ENCODE results near the gene RFX3. TPM values are rescaled to one million over a fixed set of nuclear protein-coding genes. Genes with fewer than 3 reads are reported as not detected.

RFX3 gene
- total RNA-seq, 1 experiment from 2014 or later = 3.7 TPM

- H3K4me3 ChIP-seq (ENCODE audit: insufficient read depth, low read depth, low read length) = no peak overlapping the region
- H3K27me3 ChIP-seq (ENCODE audit: control insufficient read depth, insufficient read depth, low read length) = no peaks in the 10 kb centered on the region
- DNase-seq = no peak
- no peaks in the 10 kb centered on the region for H3K36me3 ChIP-seq (replicated peaks; ENCODE audit: control insufficient read depth, insufficient read depth, low read length)
Measured at GRCh38 chr9:3214741-3215140, 311.1 kb downstream of the RFX3 start.

DNA sequence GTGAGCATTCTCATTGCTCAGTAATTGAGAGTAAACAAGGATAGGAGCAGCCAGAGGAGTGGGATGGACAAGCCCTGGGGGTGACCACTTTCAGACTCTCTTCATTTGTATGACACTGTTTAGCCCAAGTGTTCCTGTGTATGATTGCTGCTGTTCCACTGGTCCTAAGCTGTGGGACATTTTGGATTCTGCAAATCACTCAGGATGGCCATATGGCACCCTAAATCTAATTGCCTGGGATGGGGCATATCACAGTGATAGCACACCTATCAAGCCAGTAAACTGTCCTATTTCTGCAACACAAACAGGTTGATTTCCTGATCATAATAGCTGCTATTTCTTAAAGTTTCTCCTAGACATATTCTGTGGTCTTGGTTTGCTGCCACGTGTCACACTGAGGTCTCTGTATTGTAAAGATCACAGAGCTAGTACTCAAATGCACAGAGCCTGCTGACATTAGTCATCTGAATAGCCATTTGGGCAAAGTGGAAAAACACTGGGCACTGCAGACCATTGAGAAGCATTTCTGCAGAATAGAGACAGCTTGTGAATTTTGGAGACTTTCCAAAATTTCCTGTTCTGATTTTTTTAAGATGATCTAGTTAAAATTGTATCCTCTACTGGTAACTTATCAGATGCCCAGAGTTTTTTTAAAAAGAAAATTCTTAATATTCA lies 320.2 kb downstream of the RFX3 start:
- Histone ChIP-seq H3K36me3 (replicated peaks; ENCODE audit: control insufficient read depth, insufficient read depth, low read length) (no peaks in the 10 kb centered on the region), H3K27me3 (ENCODE audit: control insufficient read depth, insufficient read depth, low read length) (no peaks in the 10 kb centered on the region), H3K4me3 (ENCODE audit: insufficient read depth, low read depth, low read length) (no peak overlapping the region)
- no peak for DNase-seq

- Histone ChIP-seq H3K36me3 (replicated peaks; ENCODE audit: control insufficient read depth, insufficient read depth, low read length) (no peaks in the 10 kb centered on the region), H3K4me3 (ENCODE audit: insufficient read depth, low read depth, low read length) (no peak overlapping the region), H3K27me3 (ENCODE audit: control insufficient read depth, insufficient read depth, low read length) (no peaks in the 10 kb centered on the region)
- no peak for DNase-seq
Measured at GRCh38 chr9:3200331-3200774, 325.4 kb downstream of the RFX3 start.

DNA sequence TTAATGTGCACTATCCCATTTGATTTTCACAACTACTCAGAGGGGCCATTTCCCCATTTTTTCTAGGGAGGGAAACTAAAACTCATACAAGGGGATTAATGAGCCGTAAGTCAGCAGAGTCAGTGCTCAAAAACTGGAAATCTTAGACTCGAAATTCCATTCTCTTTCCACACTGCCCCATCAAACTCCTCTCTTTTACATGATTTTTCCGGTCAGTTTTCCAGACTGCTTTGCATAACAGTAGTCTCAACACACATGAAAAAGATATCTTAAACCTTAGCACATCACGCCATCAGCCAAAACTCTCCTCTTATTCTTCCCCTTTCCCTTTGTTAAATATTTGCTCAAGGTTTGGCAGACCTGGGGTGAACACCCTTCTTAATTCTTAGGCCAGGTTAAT lies 332.0 kb downstream of the RFX3 start:
- Histone ChIP-seq H3K36me3 (replicated peaks; ENCODE audit: control insufficient read depth, insufficient read depth, low read length) (no peaks in the 10 kb centered on the region), H3K4me3 (ENCODE audit: insufficient read depth, low read depth, low read length) (no peak overlapping the region), H3K27me3 (ENCODE audit: control insufficient read depth, insufficient read depth, low read length) (no peaks in the 10 kb centered on the region)
- DNase-seq = no peak

DNA sequence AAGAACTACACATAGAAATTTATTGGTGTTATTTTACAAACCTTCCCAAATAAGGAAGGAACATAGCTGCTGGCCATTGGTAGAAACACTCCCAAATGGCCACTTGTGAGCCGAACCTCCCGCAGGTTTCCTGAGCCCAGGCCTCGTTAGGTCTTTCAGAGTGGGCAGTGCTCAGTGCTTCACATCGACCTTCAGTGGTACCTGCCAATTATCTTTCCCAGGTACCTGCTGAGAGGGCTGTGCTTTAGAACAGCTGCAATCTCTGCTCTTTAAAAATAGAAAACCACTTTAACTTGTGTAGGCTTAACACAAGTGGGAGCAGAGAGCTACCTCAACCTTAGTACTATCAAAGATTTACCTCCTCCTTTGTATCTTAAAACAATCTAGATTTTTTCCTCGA lies 334.1 kb downstream of the RFX3 start:
- Histone ChIP-seq H3K36me3 (replicated peaks; ENCODE audit: control insufficient read depth, insufficient read depth, low read length) (no peaks in the 10 kb centered on the region), H3K27me3 (ENCODE audit: control insufficient read depth, insufficient read depth, low read length) (no peaks in the 10 kb centered on the region), H3K4me3 (ENCODE audit: insufficient read depth, low read depth, low read length) (no peak overlapping the region)
- no peak for DNase-seq

GRCh38 chr9:3189113-3189861 lies 336.5 kb downstream of the RFX3 start:
- Histone ChIP-seq H3K36me3 (replicated peaks; ENCODE audit: control insufficient read depth, insufficient read depth, low read length) (no peaks in the 10 kb centered on the region), H3K27me3 (ENCODE audit: control insufficient read depth, insufficient read depth, low read length) (no peaks in the 10 kb centered on the region), H3K4me3 (ENCODE audit: insufficient read depth, low read depth, low read length) (no peak overlapping the region)
- DNase-seq = no peak

DNA sequence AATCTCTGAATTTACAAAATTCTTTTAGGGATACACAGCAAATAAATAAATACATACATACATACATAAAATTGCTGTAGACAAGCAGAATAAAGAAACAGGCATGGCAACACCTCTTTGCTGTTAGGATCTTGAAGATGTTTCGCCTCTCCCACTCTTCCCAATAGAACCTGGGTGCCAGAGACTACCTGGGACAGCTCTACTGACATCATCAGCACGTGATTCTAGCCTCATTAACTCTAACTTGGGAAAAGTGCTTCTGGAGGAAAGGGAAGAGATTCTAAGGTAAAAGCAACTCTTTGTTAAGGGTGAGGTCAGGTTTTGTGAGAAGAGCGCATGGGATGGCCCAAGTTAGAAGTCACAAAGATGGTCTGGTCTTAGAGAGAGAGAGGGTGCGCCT lies 339.1 kb downstream of the RFX3 start:
- peaks cover 9% of the 10 kb centered on the region for H3K27me3 ChIP-seq (ENCODE audit: control insufficient read depth, insufficient read depth, low read length)
- H3K36me3 ChIP-seq (replicated peaks; ENCODE audit: control insufficient read depth, insufficient read depth, low read length) = no peaks in the 10 kb centered on the region
- DNase-seq = no peak
- H3K4me3 ChIP-seq (ENCODE audit: insufficient read depth, low read depth, low read length) = no peak overlapping the region

DNA sequence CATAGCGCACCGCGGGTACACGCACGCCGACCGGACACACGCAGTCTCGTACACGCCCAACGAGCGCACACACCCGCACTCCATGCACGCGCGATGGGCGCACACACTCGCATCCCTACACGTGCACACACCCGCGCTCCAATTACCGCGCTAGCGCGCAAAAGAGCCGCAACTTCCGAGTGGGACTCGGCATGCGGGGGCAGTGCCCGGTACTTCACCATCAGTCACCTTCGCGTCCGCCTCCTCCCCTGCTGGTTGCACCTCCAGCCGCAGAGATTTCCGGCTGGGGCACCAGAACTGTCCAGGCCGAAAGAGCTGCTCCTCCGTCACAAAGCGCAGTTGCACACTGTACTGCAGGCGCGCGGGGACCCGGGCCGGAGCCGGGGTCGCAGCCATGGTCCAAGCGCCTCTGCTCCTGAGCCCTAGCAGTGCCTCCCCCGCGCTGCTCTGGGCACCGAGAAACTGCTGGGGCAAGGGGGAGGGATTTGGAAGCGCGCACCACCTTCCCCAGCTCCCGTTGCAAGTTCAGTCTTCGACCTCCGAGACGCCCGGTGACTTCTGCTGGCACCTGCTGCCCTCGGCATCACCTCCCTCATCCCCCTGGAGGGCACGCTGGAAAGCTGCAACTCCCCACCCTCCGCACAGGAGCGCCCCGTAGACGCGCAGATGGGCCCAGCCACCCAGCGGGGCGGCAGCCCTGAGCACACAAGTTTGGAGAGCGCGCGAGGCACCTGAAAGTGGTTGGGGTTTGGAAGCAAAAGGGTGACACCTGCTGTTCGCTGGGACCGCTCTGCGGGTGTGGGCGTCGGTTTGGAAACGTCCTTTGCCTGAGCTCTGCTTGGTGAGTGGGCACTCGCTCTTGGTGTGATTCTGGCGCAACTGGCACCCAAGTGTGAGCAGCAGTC lies 344.5 kb downstream of the RFX3 start:
- Histone ChIP-seq H3K27me3 (ENCODE audit: control insufficient read depth, insufficient read depth, low read length) (peaks cover 32% of the 10 kb centered on the region), H3K4me3 (ENCODE audit: insufficient read depth, low read depth, low read length) (peak overlapping the region; percentile 41), H3K36me3 (replicated peaks; ENCODE audit: control insufficient read depth, insufficient read depth, low read length) (no peaks in the 10 kb centered on the region)
- peak; percentile 78 for DNase-seq

DNA sequence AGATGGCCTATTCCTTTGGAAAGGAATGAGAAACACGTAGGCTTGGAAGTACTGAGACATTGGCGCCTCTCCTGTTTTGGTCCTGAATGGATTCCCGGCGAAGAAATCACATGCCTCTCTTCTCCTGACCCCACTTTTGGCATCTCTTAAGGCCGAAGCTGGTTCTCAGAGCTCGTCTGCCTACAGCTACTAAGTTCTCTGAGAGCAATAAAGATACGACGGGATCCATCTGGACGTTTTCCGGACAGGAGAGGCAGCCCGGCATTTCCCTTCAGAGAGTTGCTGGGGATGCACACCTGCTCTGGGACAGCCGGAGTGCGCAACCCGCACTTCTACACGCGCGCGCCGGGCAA lies 345.1 kb downstream of the RFX3 start:
- Histone ChIP-seq H3K4me3 (ENCODE audit: insufficient read depth, low read depth, low read length) (peak overlapping the region; percentile 41), H3K36me3 (replicated peaks; ENCODE audit: control insufficient read depth, insufficient read depth, low read length) (no peaks in the 10 kb centered on the region), H3K27me3 (ENCODE audit: control insufficient read depth, insufficient read depth, low read length) (peaks cover 32% of the 10 kb centered on the region)
- DNase-seq = no peak

- DNase-seq = no peak
- no peak overlapping the region for H3K4me3 ChIP-seq (ENCODE audit: insufficient read depth, low read depth, low read length)
- H3K36me3 ChIP-seq (replicated peaks; ENCODE audit: control insufficient read depth, insufficient read depth, low read length) = no peaks in the 10 kb centered on the region
- H3K27me3 ChIP-seq (ENCODE audit: control insufficient read depth, insufficient read depth, low read length) = peaks cover 32% of the 10 kb centered on the region
Measured at GRCh38 chr9:3179711-3180110, 346.1 kb downstream of the RFX3 start.

DNA sequence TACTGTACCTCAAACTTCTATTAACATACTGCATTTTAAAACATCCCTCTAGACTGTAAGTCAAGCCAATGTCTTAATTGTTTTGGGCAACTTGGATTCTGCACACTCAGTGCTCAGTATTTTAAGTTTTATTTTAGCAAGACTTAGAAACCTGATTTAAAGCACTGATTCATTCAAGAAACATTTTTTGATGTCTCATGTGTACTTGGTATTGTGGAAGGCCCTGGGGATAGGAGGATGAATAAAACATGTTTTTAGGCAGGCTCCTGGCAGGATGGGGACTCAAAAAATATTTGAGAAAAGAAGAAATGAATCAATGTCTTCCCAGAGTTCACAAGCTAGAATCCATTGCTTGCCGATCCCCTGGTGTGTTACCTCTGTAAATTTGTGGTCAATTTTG lies 347.9 kb downstream of the RFX3 start:
- no peak overlapping the region for H3K4me3 ChIP-seq (ENCODE audit: insufficient read depth, low read depth, low read length)
- H3K36me3 ChIP-seq (replicated peaks; ENCODE audit: control insufficient read depth, insufficient read depth, low read length) = no peaks in the 10 kb centered on the region
- H3K27me3 ChIP-seq (ENCODE audit: control insufficient read depth, insufficient read depth, low read length) = peaks cover 32% of the 10 kb centered on the region
- DNase-seq = no peak

- Histone ChIP-seq H3K27me3 (ENCODE audit: control insufficient read depth, insufficient read depth, low read length) (peaks cover 28% of the 10 kb centered on the region), H3K36me3 (replicated peaks; ENCODE audit: control insufficient read depth, insufficient read depth, low read length) (no peaks in the 10 kb centered on the region), H3K4me3 (ENCODE audit: insufficient read depth, low read depth, low read length) (no peak overlapping the region)
- DNase-seq = no peak
Measured at GRCh38 chr9:3177146-3177761, 348.5 kb downstream of the RFX3 start.

DNA sequence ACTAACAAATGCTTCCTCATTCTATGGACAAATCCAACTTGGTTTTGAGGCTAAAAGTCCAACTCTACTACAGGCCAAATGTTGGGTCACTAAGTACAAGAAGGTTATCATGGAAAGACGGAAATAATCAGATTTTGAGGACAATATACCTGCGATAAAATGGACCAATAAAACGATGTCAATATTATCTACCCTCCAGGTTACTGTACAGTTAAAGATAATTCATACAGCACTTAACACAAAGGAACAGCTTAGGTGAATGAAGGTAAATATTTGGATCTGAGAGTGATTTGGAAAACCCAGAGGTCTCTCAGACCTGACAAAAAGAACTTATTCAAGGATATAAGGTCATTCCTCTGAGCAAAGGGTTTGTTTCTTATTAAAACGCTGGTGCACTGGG lies 352.4 kb downstream of the RFX3 start:
- Histone ChIP-seq H3K27me3 (ENCODE audit: control insufficient read depth, insufficient read depth, low read length) (no peaks in the 10 kb centered on the region), H3K4me3 (ENCODE audit: insufficient read depth, low read depth, low read length) (no peak overlapping the region), H3K36me3 (replicated peaks; ENCODE audit: control insufficient read depth, insufficient read depth, low read length) (no peaks in the 10 kb centered on the region)
- no peak for DNase-seq

- no peak overlapping the region for H3K4me3 ChIP-seq (ENCODE audit: insufficient read depth, low read depth, low read length)
Measured at GRCh38 chr9:3170819-3171218, 355.0 kb downstream of the RFX3 start.

More at GRCh38 chr9:3170819-3171218, 355.0 kb downstream of the RFX3 start:
- Histone ChIP-seq H3K36me3 (replicated peaks; ENCODE audit: control insufficient read depth, insufficient read depth, low read length) (no peaks in the 10 kb centered on the region), H3K27me3 (ENCODE audit: control insufficient read depth, insufficient read depth, low read length) (no peaks in the 10 kb centered on the region)
- no peak for DNase-seq

Measured in H7 (cell line).